ENCODE results near the gene MNDA. TPM values are rescaled to one million over a fixed set of nuclear protein-coding genes. Genes with fewer than 3 reads are reported as not detected.
"Not testable (repeated sequence)": the region's sequence is repeated elsewhere in the genome, so short reads cannot be mapped to it uniquely, and the experiment has no call there.

The MNDA gene
- total RNA-seq, 4 donors from 2014 or later = 3.3 to 5.7 (median 4.3) TPM

DNA sequence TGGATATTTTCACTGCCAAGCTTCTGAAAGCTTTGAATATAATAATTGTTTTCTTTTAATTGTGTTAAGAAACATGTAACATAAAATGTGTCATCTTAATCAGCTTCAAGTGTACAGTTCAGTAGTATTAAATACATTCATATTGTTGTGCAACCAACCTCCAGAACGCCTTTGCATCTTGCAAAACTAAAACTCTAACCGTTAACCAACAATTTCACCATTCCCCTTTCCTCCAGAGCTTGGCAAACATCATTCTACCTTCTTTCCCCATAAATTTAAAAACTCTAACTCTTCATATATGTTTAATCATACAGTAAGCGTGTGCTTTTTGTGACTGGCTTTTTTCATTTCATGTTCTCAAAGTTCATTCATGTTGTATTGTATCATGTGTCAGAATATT lies 2.1 kb downstream of the MNDA start:
- WGBS, 2 donors = 77 to 81% methylated on average over 3 of the region's 3 CpGs
- Histone ChIP-seq H3K9me3 (peaks cover 0 to 9% (median 0%) of the 10 kb centered on the region in 4 donors), H3K4me3 (peak overlapping the region in 1 of 4 donors; percentile 6), H3K4me1 (no peaks in the 10 kb centered on the region), H3K27me3 (no peaks in the 10 kb centered on the region), H3K27ac (peak overlapping the region in 1 of 4 donors; percentile 10), H3K36me3 (no peaks in the 10 kb centered on the region)
- TF ChIP-seq, protein P1, sequence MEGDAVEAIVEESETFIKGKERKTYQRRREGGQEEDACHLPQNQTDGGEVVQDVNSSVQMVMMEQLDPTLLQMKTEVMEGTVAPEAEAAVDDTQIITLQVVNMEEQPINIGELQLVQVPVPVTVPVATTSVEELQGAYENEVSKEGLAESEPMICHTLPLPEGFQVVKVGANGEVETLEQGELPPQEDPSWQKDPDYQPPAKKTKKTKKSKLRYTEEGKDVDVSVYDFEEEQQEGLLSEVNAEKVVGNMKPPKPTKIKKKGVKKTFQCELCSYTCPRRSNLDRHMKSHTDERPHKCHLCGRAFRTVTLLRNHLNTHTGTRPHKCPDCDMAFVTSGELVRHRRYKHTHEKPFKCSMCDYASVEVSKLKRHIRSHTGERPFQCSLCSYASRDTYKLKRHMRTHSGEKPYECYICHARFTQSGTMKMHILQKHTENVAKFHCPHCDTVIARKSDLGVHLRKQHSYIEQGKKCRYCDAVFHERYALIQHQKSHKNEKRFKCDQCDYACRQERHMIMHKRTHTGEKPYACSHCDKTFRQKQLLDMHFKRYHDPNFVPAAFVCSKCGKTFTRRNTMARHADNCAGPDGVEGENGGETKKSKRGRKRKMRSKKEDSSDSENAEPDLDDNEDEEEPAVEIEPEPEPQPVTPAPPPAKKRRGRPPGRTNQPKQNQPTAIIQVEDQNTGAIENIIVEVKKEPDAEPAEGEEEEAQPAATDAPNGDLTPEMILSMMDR (IDR thresholded peaks at IDR 0.05) = no peak
- TF ChIP-seq POLR2A (IDR thresholded peaks at IDR 0.05) (no peak), EP300 (IDR thresholded peaks at IDR 0.05) (peak in 1 of 2 donors; percentile 26)
- no peak for DNase-seq (ENCODE audit: low spot score in 2 of 2)

DNA sequence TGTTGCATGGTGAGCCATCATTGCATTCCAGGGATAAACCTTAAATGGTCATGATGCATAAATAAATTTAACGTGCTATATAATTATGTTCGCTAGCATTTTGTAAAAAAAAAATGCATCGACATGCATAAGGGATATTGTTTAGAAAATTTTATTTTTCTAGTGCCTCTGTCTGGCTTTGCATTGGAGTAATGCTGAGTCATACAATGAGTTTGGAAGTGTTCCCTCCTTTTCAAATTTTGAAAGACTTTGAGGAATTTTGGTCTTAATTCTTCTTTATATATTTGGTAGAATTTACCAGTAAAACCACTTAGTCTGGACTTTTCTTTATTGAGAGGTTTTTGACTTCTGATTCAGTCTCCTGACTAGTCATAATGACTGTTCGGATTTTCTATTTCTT lies 4.9 kb downstream of the MNDA start:
- no peak overlapping the region for H3K4me3 ChIP-seq
- DNase-seq (ENCODE audit: low spot score in 2 of 2) = no peak
- H3K4me1 ChIP-seq = no peaks in the 10 kb centered on the region
- TF ChIP-seq POLR2A (IDR thresholded peaks at IDR 0.05) = no peak
- no peak for TF ChIP-seq EP300 (IDR thresholded peaks at IDR 0.05)
- WGBS, 2 donors = 86 to 88% methylated on average over 4 of the region's 4 CpGs
- H3K9me3 ChIP-seq = peaks cover 0 to 12% (median 0%) of the 10 kb centered on the region in 4 donors
- H3K36me3 ChIP-seq = no peaks in the 10 kb centered on the region
- H3K27me3 ChIP-seq = no peaks in the 10 kb centered on the region
- H3K27ac ChIP-seq = no peak overlapping the region

DNA sequence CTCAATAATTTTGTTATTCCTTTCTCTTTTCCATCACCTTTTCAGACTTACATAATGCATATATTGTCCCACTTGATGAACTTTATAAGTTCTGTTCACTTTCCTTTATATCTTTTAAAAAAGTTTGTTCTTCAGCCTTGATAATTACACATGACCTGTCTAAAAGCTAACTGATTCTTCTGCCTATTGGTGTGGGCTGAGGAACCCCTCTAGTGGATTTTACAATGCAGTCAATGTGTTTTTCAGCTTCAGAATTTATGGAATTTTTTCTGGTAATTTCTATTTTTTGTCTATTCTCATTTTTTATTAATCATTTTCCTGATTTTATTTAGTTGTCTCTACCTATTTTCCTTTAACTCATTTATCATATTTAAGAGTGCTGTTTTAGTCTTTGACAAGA lies 7.5 kb downstream of the MNDA start:
- no peak overlapping the region for H3K27ac ChIP-seq
- TF ChIP-seq POLR2A (IDR thresholded peaks at IDR 0.05) (no peak), EP300 (IDR thresholded peaks at IDR 0.05) (no peak)
- TF ChIP-seq, protein P1 (IDR thresholded peaks at IDR 0.05) = no peak
- no peak for DNase-seq (ENCODE audit: low spot score in 2 of 2)
- H3K27me3 ChIP-seq = no peaks in the 10 kb centered on the region
- no peaks in the 10 kb centered on the region for H3K36me3 ChIP-seq
- peaks cover 0 to 12% (median 0%) of the 10 kb centered on the region in 4 donors for H3K9me3 ChIP-seq
- H3K4me3 ChIP-seq = no peak overlapping the region
- no peaks in the 10 kb centered on the region for H3K4me1 ChIP-seq

DNA sequence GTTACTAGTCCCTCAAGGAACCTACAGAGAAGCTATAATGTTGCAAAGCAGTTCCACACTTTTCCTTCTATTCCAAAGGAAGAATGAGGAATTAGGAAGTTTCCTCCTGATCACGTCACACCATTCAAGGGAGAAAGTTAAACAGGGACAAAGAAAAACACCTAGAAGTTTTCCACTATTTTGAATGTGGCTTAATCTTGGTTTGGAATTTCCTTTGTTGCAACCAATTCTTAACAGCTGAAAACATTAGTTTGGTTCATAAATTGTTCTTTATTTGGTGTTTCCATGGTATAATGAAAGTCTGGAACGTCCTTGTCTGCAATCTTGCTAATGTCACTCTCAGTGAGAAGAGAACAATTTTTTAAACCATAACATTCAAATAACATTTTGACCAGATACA lies 8.4 kb downstream of the MNDA start:
- no peak overlapping the region for H3K27ac ChIP-seq
- no peaks in the 10 kb centered on the region for H3K27me3 ChIP-seq
- WGBS, 2 donors = 72 to 74% methylated on average over 2 of the region's 2 CpGs
- no peak overlapping the region for H3K4me3 ChIP-seq
- peaks cover 0 to 12% (median 0%) of the 10 kb centered on the region in 4 donors for H3K9me3 ChIP-seq
- DNase-seq (ENCODE audit: low spot score in 2 of 2) = no peak
- TF ChIP-seq EP300 (IDR thresholded peaks at IDR 0.05) (no peak), POLR2A (IDR thresholded peaks at IDR 0.05) (no peak)
- TF ChIP-seq, protein P1 (IDR thresholded peaks at IDR 0.05) = no peak
- H3K4me1 ChIP-seq = no peaks in the 10 kb centered on the region
- no peaks in the 10 kb centered on the region for H3K36me3 ChIP-seq

DNA sequence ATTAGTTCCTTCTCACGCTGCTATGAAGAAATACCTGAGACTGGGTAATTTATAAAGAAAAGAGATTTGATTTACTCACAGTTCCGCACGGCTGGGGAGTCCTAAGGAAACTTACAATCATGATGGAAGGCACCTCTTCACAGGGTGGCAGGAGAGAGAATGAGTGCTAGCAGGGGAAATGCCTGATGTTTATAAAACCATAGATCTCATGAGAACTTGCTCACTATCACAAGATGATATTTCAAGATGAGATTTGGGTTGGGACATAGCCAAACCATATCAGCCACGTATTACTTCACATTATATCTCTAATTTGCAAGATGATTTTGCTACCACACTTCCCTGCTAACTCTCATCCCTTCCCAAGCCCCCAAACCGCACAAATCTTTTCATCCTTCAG lies 9.1 kb downstream of the MNDA start:
- Histone ChIP-seq H3K27me3 (no peaks in the 10 kb centered on the region), H3K36me3 (no peaks in the 10 kb centered on the region), H3K27ac (no peak overlapping the region), H3K4me3 (no peak overlapping the region), H3K4me1 (no peaks in the 10 kb centered on the region), H3K9me3 (peaks cover 0 to 12% (median 0%) of the 10 kb centered on the region in 4 donors)
- TF ChIP-seq EP300 (IDR thresholded peaks at IDR 0.05) = no peak
- no peak for TF ChIP-seq POLR2A (IDR thresholded peaks at IDR 0.05)
- TF ChIP-seq, protein P1 (IDR thresholded peaks at IDR 0.05) = no peak
- no peak for DNase-seq (ENCODE audit: low spot score in 2 of 2)
- WGBS, 2 donors = 68 to 74% methylated on average over 5 of the region's 5 CpGs

DNA sequence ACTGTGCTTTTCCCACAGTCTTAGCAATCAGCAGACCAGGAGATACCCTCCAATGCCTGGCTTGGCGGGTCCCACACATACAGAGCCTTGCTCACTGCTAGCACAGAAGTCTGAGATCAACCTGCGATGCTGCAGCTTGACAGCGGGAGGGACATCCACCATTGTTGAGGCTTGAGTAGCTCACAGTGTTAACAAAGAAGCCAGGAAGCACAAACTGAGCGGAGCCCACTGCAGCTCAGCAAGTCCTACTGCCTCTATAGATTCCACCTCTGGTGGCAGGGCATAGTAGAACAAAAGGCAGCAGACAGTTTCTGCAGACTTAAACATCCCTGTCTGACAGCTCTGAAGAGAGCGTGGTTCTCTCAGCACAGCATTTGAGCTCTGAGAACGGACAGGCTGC lies 33.4 kb downstream of the MNDA start:
- DNase-seq (ENCODE audit: low spot score in 2 of 2) = no peak

DNA sequence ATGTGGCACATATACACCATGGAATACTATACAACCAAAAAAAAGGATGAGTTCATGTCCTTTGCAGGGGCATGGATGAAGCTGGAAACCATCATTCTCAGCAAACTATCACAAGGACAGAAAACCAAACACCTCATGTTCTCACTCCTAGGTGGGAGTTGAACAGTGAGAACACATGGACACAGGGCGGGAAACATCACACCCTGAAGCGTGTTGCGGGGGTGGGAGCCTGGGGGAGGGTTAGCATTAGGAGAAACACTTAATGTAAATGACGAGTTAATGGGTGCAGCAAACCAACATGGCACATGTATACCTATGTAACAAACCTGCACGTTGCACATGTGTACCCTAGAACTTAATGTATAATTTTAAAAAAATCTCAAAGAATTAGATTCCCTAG lies 39.3 kb downstream of the MNDA start:
- not testable (repeated sequence) for DNase-seq (ENCODE audit: low spot score in 2 of 2); H3K27ac ChIP-seq; H3K27me3 ChIP-seq; H3K4me3 ChIP-seq; H3K36me3 ChIP-seq; H3K9me3 ChIP-seq; H3K4me1 ChIP-seq
- WGBS, 2 donors = 94 to 96% methylated on average over 5 of the region's 5 CpGs

More for the DNA sequence above, 33.4 kb downstream of the MNDA start:
- Histone ChIP-seq H3K27ac (no peak overlapping the region), H3K9me3 (peaks cover 0 to 10% (median 0%) of the 10 kb centered on the region in 4 donors), H3K4me1 (no peaks in the 10 kb centered on the region), H3K4me3 (no peak overlapping the region), H3K36me3 (no peaks in the 10 kb centered on the region), H3K27me3 (no peaks in the 10 kb centered on the region)
- 81 to 92% methylated on average over 6 of the region's 6 CpGs for WGBS, 2 donors
- TF ChIP-seq POLR2A (IDR thresholded peaks at IDR 0.05) (no peak), EP300 (IDR thresholded peaks at IDR 0.05) (no peak)
- TF ChIP-seq, protein P1 (IDR thresholded peaks at IDR 0.05) = no peak
